ENCODE measurements around the gene OBP2A.

Gene OBP2A

DNA sequence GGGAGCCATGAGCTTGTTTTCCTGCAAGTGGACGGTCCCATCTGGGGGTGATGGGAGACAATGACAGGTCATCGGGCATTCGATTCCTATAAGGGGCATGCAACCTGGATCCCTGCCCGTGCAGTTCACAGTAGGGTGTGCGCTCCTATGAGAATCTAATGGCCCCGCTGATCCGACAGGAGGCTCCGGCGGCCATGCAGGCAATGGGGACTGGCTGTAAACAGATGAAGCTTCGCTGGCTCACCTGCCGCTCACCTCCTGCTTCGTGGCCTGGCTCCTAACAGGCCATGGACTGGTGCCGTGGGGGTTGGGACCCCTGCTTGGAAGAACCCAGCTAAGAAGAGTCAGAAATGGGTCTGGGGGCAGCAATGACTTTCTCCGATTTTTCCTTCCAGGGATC lies 36.6 kb downstream of the OBP2A start:
- Histone ChIP-seq H3K9me3 (replicated peaks; ENCODE audit: insufficient read depth, low read length) (no peaks in the 10 kb centered on the region), H4K20me1 (ENCODE audit: insufficient read depth, low read length) (no peaks in the 10 kb centered on the region), H3K4me3 (ENCODE audit: low read length) (no peak overlapping the region), H3K79me2 (ENCODE audit: low read length) (no peaks in the 10 kb centered on the region), H3K4me1 (ENCODE audit: low read length) (peaks cover 26% of the 10 kb centered on the region), H3F3A (ENCODE audit: insufficient read depth, low read length) (peaks cover 22% of the 10 kb centered on the region), H3K9me2 (replicated peaks; ENCODE audit: insufficient read depth, low read length) (no peaks in the 10 kb centered on the region), H3K27me3 (replicated peaks; ENCODE audit: insufficient read depth, low read length) (no peaks in the 10 kb centered on the region), H3K9ac (ENCODE audit: low read length) (no peak overlapping the region), H3K27ac (ENCODE audit: low read length) (no peak overlapping the region), H3K36me3 (replicated peaks; ENCODE audit: insufficient read depth, low read length) (no peaks in the 10 kb centered on the region), H2AFZ (ENCODE audit: low read length) (no peak overlapping the region), H3K4me2 (ENCODE audit: low read depth, low read length) (no peak overlapping the region)
- no peak for TF ChIP-seq EZH2 (optimal IDR thresholded peaks at IDR 0.05; ENCODE audit: low read depth, low read length)
- no peak for TF ChIP-seq EZH2phosphoT487 (IDR thresholded peaks at IDR 0.05; ENCODE audit: low read length)
- TF ChIP-seq, protein P1, sequence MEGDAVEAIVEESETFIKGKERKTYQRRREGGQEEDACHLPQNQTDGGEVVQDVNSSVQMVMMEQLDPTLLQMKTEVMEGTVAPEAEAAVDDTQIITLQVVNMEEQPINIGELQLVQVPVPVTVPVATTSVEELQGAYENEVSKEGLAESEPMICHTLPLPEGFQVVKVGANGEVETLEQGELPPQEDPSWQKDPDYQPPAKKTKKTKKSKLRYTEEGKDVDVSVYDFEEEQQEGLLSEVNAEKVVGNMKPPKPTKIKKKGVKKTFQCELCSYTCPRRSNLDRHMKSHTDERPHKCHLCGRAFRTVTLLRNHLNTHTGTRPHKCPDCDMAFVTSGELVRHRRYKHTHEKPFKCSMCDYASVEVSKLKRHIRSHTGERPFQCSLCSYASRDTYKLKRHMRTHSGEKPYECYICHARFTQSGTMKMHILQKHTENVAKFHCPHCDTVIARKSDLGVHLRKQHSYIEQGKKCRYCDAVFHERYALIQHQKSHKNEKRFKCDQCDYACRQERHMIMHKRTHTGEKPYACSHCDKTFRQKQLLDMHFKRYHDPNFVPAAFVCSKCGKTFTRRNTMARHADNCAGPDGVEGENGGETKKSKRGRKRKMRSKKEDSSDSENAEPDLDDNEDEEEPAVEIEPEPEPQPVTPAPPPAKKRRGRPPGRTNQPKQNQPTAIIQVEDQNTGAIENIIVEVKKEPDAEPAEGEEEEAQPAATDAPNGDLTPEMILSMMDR (IDR thresholded peaks at IDR 0.05; ENCODE audit: low read length) = no peak
- DNase-seq = no peak

DNA sequence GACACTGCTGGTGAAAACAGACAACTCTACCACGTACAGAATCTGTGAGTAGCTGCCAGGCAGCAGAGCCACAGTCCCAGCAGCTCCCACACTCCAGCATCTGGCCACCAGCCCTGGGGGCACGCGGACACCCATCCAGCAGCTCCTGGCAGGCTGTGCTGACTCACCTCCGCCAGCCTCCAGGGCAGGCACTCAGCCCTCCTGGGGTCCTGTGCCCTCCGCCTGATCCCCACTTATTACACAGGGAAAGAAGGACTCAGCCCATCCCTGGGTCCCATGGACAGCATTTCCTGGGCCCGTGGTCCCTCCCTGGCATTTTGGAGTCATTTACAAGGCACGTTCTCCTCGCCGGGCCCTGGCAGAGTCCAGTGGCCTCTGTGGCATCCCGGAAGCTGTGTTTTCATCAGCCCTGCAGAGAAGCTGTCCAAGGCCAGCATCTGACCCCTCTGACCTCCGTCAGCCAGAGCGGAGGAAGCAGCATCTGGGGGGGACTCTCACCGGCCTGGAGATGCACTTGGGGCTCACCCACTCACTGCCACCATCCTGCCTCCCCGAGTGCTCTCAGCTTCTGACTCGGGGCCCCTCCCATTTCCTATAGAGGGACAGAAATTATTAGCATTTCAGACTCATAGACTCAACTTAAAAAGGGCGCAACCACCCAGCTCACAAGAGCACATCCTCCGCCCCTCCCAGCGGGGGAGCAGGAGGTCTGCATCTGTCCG lies 37.2 kb downstream of the OBP2A start:
- TF ChIP-seq EZH2 (optimal IDR thresholded peaks at IDR 0.05; ENCODE audit: low read depth, low read length) (no peak), EZH2phosphoT487 (IDR thresholded peaks at IDR 0.05; ENCODE audit: low read length) (no peak)
- TF ChIP-seq, protein P1 (IDR thresholded peaks at IDR 0.05; ENCODE audit: low read length) = no peak
- H3K36me3 ChIP-seq (replicated peaks; ENCODE audit: insufficient read depth, low read length) = no peaks in the 10 kb centered on the region
- no peaks in the 10 kb centered on the region for H3K79me2 ChIP-seq (ENCODE audit: low read length)
- H3K9me3 ChIP-seq (replicated peaks; ENCODE audit: insufficient read depth, low read length) = no peaks in the 10 kb centered on the region
- H3F3A ChIP-seq (ENCODE audit: insufficient read depth, low read length) = peaks cover 22% of the 10 kb centered on the region
- H3K4me2 ChIP-seq (ENCODE audit: low read depth, low read length) = no peak overlapping the region
- peaks cover 26% of the 10 kb centered on the region for H3K4me1 ChIP-seq (ENCODE audit: low read length)
- no peaks in the 10 kb centered on the region for H4K20me1 ChIP-seq (ENCODE audit: insufficient read depth, low read length)
- no peak overlapping the region for H3K4me3 ChIP-seq (ENCODE audit: low read length)
- no peak overlapping the region for H2AFZ ChIP-seq (ENCODE audit: low read length)
- no peak overlapping the region for H3K27ac ChIP-seq (ENCODE audit: low read length)
- DNase-seq = no peak
- no peaks in the 10 kb centered on the region for H3K27me3 ChIP-seq (replicated peaks; ENCODE audit: insufficient read depth, low read length)
- H3K9ac ChIP-seq (ENCODE audit: low read length) = no peak overlapping the region
- H3K9me2 ChIP-seq (replicated peaks; ENCODE audit: insufficient read depth, low read length) = no peaks in the 10 kb centered on the region

DNA sequence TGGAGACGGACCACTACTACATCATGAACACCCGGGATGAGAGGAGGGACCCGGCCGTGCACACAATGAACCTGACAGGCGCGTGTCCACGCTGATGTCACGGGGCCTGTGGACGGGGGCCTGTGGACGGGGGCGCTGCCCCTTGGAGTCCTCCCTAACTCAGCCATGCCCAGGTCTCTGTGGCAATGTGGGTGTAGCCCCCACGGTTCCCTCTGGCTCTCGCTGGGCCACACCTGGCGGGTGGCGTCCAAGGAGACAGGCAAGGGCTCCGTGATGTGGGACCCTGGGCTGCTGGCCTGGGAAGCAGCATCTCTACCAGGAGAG lies 37.7 kb downstream of the OBP2A start:
- no peaks in the 10 kb centered on the region for H3K27me3 ChIP-seq (replicated peaks; ENCODE audit: insufficient read depth, low read length)
- TF ChIP-seq, protein P1 (IDR thresholded peaks at IDR 0.05; ENCODE audit: low read length) = no peak
- TF ChIP-seq EZH2phosphoT487 (IDR thresholded peaks at IDR 0.05; ENCODE audit: low read length) = no peak
- TF ChIP-seq EZH2 (optimal IDR thresholded peaks at IDR 0.05; ENCODE audit: low read depth, low read length) = no peak

More for the DNA sequence above, 37.7 kb downstream of the OBP2A start:
- Histone ChIP-seq H4K20me1 (ENCODE audit: insufficient read depth, low read length) (no peaks in the 10 kb centered on the region), H2AFZ (ENCODE audit: low read length) (no peak overlapping the region), H3K9me3 (replicated peaks; ENCODE audit: insufficient read depth, low read length) (no peaks in the 10 kb centered on the region), H3K9ac (ENCODE audit: low read length) (no peak overlapping the region), H3K79me2 (ENCODE audit: low read length) (no peaks in the 10 kb centered on the region), H3K4me3 (ENCODE audit: low read length) (no peak overlapping the region), H3K4me1 (ENCODE audit: low read length) (peaks cover 26% of the 10 kb centered on the region), H3K4me2 (ENCODE audit: low read depth, low read length) (no peak overlapping the region), H3K27ac (ENCODE audit: low read length) (no peak overlapping the region), H3F3A (ENCODE audit: insufficient read depth, low read length) (peaks cover 22% of the 10 kb centered on the region), H3K9me2 (replicated peaks; ENCODE audit: insufficient read depth, low read length) (no peaks in the 10 kb centered on the region), H3K36me3 (replicated peaks; ENCODE audit: insufficient read depth, low read length) (no peaks in the 10 kb centered on the region)
- no peak for DNase-seq
